Stimulated activated CD4-positive, alpha-beta T cell treated with anti-CD3 and anti-CD28 coated beads, Interleukin-15, amount 100 ng/mL, for 24 hours (primary cell): ENCODE data around the gene MACROD2.

Experiments
- DNase-seq: peaks from one replicate; pipeline ENCODE4 v3.0.0-alpha.2; 2020

The MACROD2 gene

DNA sequence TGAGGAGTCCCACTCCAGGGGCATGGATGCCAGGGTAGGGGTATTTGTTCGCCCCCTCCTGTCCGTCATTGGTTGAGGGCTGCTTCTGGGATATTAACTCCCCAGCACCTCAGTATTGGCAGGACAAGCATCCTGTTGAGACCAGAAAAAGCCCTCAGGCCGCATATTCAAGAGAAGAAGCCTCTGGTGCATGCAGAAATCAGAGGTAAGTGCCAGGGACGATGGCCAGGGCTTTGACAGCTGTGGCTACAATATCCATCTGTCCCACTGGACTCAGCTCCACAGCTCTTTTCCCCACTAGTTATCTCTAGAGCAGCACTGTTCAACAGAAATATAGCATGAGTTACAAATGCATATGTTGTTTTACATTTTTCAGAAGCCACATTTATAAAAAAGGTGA is 1926.6 kb downstream of the MACROD2 start:
- no peak for DNase-seq

DNA sequence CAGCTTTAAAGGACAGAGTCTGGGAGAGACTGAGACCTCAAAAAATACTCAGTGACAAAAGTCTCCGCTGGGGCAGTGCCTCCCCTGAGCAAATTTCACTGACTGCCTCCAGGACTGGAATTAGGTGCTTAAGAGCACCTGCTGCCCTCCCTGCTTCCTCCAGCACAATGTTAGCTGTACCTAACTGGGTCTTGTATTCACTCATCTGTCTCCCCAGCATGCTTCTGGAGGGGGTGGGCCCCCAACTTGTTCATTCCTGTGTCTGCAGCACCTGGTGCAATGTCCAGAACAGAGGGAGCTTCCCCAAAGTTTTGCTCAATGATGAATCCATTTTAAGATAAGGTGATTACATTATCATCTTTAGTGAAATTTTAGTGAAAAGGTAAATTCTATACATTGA is 1927.2 kb downstream of the MACROD2 start:
- no peak for DNase-seq

DNA sequence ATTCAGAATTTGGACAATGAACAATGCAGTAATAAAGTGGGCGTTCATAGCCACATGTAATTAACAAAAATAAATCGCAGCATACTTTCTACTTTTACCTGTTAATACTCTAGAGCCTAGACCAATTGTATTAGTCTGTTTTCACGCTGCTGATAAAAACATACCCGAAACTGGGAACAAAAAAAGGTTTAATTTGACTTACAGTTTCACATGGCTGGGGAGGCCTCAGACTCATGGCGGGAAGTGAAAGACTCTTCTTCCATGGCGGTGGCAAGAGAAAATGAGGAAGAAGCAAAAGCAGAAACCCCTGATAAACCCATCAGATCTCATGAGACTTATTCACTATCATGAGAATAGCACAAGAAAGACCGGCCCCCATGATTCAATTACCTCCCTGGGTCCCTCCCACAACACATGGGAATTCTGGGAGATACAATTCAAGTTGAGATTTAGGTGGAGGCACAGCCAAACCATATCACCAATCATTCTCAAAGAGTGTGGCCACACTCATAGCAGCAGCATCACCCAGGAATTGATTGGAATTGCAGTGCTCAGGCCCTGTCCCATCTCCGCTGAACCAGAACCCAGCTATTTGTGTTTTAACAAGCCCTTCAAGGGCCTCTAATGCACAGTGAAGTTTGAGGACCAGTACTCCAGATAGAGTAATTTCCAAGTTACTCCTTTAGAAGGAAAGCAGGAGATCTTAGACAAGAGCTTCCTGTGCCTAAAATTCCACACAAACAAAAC is 1927.9 kb downstream of the MACROD2 start:
- DNase-seq, result no peak

DNA sequence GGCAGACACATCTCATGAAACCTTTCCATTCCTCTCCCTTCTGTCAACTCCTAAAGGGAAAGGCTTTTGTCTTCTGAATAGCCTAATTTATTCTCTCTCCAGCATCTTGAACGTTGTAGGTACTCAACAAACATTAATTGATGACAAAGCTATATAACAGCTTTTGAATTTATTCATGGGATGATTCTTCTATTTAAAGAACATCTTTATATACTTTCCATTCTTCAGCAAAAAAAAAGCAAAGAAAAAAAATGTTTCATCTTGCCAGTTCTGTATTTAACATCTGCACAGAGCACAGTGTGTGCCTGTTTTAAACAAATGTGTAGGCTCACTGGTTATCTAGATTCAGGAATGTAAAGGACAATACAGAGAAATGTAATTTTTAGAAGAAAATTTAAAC is 1929.2 kb downstream of the MACROD2 start:
- DNase-seq, result no peak

DNA sequence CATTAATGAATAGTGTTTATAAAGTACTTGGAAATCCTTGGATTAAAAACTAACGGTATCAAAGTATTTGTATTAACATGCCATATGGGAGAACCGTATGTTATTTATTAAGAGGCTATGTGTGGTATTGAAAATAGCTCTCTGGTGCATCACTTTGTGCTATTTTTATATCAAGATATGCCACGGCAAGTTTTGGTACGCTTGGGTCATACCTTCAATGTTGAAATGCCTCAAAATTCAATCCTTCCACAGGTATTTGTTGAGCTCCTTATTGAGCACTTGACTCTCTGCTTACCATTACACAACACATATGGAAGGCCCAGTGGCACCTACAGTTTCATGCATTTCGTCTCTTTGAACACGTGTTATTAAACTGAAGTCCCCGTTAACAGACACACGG is 1930.1 kb downstream of the MACROD2 start:
- DNase-seq, result no peak

DNA sequence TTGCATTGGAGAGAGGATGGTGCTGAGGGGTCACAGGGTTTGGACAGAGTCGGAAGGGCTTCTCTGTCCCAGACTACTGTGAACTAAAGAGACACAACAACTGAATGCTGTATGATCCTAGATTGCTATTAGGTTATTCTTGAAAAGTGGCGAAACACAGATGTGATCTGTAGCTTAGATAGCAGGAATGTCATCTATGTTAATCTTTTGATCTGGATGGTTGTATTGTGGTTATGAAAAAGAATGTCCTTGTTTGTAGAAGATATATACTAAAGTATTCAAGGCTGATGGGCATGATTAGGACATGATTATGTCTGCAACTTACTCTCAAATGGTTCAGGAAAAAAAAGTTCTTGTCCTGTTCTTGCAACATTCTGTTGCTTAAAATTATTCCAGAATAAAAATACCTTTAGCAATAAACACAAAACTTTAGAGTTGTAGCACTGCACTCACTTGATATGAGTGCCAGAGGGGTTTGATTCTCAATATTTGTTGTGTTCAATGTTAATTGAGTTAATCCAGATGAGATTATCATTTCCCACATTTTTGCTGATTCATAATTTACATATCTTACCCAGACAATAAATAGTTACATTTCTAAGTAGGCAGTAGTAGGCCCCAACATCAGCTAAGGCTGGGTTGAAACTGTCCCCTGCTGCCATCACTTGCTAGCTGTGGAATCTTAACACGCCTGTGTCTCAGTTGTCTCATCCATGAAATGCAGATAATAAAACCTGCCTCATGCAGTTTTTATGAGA is 1932.8 kb downstream of the MACROD2 start:
- no peak for DNase-seq

DNA sequence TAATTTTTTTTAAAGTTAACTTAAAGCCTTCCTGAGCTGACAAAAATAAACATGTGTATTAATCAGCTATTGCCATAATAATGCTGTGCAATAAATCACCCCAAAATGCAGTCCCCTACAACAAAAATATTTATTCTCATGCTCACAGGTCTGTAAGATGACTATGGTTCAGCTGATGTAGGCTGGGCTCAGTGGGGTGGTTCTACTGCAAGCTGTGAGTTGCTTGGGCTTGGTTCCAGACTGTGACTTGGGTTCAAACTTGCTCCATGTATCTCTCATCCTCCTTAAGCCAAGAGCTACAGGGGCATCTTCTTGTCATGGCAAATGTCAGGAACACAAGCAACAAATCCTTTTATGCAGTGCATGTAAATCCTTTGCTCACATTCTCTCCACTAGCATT is 1933.6 kb downstream of the MACROD2 start:
- DNase-seq, result no peak

DNA sequence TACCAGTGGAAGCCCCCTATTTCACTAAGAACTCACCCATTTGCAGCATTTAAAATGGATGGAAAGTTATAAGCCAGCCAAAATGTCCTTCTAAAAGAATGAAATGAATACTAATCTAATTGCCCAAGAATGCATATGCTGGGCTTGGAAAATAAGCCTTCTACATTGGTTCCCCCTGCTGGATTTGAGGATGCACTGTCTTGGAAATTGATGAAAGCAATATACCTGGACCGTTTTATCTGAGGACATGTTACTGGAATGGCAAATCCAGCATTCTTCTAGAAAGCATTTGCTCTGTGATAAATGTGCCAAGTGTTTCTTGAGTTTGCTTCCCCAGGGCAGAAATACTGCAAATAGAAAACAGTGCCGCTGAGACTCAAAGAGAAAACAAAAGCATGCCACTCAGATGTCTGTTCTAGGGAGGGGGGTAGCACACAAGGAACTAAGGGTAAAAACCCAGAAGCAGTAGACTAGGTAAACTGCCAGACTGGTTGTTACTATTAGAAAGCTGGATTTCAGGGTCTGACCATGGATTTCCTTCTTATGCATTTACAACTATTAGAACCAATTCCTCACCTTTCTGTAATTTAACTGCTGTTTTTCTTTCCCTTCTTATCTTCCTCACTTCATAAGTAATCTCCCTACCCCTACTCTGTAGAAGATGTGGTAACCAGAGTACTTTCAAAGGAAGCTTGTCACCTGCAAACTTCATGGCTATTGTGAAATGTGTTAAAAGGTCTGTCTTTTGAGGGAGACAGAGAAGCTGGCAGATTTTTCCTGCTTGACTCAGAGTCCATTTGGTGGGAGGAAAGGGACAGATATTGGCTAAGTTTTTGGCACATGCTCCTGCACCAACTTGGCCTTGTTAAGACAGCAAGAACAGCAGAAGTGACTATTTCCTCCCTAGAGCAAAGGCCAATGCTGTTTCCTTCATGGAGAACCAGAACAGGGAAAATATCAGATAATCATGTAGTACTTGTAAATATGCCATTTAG is 1935.3 kb downstream of the MACROD2 start:
- DNase-seq, result no peak

DNA sequence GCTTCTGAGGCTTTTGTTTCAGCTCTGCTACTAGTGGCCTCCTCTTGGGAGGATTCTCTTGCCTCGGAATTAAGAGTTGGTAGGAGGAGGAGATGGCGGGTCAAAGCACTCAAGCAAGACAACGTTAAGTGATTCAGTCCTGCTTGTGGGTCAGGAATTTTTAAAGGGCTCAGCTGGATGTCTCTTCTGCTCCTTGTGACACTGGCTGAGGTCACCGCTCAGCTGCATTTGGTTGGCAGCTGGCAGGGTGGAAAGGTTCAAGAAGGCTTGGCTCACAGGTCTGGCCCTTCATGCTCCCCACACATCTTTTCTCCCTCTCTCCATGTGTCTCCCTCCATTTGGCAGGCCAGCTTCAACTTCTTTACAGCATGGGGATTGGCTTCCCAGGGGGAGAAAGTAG is 1936.6 kb downstream of the MACROD2 start:
- DNase-seq, result no peak

DNA sequence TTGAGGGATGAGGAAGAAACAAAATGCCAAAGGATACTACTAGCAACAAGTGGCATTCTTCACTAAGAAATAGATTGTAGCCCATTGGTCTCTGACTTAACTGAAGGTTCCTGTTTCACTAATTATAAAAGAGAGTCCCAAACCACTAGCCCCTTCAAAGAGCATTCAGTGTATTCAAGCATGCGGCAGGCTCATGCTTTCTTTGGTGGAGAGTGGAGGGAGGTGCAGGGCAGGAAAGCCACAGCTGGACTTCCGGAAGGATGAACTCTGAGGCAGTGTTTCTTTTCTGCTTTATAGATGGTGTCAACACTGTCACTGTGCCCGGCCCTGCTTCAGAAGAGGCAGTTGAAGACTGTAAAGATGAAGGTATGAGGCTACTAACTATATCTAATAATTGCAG is 1941.9 kb downstream of the MACROD2 start:
- DNase-seq, result no peak

DNA sequence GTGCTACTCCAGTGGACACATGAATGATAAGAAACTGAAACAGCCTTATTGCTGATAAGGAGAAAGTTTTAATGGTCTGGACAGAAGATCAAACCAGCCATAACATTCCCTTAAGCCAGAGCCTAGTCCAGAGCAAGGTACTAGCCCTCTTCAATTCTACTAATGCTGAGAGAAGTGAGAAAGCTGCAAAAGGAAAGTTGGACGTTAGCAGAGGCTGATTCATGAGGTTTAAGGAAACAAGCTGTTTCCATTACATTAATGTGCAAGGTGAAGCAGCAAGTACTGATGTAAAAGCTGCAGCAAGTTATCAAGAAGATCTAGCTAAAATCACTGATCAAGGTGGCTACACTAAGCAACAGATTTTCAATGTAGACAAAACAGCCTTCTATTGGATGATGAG is 1943.5 kb downstream of the MACROD2 start:
- DNase-seq, result no peak

DNA sequence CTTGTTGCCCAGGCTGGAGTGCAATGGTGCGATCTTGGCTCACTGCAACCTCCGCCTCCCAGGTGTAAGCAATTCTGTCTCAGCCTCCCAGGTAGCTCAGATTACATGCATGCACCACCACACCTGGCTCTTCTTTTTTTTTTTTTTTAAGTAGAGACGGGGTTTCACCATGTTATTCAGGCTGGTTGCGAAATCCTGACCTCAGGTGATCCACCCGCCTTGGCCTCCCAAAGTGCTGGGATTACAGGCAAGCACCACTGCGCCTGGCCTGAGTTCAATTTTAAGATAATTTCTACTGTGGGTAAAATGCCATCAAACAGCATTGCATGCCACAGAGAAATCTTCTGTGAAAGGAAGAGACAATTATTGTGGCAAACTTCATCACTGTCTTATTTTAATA is 1944.8 kb downstream of the MACROD2 start:
- no peak for DNase-seq

DNA sequence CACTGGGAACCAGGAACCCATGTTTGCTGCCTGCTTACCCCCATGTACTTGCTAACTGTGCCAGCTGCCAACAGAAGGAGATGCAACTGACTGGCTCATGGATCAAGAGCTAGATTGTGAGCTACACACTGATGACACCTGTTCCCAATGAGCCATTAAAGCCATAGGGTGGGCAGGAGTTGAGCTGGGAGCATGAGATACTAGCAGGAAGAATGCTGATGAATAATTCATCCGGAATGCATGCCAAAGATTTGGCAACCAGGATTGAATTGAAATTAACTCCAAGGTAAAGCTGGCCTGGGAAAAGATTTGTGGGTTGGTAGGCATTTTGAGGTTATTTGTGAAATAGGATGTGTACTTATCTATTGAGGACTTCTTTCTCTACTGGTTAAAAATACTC is 1946.8 kb downstream of the MACROD2 start:
- DNase-seq, result no peak

DNA sequence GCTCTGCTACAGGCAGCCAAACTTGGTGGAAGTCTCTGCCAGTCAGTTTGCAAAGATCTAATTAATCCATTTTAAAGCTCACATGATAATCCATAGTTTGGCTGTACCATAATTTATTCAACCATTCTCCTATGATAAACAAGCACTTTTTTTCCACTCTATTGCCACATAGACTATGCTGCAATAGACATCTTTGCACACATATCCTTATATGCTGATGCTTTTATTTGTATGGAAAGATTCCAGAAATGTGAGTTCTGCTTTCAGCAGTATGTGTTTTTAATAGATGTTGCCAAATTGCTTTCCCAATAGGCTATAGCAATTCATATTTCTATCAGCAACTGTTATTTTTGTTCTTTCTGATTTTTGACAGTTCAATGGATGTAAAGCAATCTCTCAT is 1950.0 kb downstream of the MACROD2 start:
- DNase-seq, result no peak

DNA sequence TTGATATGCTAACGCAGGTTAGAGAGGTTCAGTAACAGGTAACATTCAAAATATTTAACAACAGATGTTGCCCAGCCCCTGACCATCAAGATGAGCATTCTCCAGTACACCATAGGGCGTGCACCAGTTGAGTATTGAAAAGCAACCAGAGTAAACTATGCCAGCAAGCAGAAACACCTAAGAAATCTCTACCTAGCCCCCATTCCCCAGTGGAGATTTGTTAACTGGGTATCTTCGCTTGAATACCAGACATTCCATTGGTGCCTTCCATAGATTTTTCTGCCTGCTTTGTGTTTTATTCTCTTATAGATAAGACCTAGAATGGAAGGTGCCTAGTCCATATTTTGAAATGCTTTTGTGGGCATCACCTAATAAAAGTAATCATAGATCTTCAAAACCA is 1954.1 kb downstream of the MACROD2 start:
- DNase-seq, result no peak

DNA sequence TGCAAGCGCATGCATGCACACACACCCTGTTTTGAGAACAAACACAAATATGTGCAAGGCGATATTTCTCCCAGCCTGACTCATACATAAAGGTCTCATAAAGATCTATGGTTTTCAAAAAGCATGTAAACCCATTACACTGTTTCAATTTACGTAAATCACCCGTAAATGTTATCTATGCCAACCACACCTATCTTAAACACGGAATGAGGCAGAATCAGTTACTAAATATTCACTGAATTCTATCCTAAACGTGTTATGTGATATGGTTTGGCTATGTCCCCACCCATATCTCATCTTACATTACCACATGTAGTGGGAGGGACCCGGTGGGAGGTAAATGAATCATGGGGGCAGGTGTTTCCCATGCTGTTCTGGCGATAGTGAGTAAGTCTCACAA is 1956.3 kb downstream of the MACROD2 start:
- no peak for DNase-seq

DNA sequence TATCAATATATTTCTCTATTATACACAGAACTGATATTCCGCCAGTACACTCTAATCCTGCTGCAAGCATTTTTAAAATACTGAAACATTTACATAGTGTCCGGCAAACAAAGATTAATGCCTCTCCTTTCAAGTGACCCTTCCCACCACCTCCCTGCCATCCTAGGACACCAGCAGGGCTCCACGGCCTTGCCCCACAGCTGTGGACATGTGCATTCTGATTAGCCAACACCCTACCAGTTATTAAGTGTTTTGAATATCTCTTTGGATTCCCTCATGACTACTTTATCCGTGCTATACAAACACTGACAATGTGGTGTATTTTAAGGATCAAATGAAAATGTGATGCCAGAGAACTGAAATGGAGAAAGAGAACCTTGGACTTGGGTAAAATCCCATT is 1962.8 kb downstream of the MACROD2 start:
- DNase-seq, result no peak

DNA sequence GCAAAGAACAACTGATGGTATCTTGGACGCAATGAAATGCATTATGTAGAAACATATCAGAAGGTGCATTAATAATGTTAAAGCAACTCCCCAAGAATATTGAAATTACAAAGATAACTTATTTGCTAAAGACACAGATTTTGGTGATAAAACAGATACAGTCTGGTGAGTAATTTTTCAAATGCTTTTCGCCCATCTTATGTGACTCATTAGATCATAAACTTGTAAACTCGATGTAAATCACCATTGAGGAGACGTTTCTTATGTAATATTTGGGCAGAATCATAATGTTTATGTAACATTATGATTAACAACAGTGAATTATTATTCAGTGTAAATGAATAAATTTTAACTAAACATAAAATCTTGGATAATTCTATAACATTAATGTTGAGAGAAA is 1969.8 kb downstream of the MACROD2 start:
- no peak for DNase-seq

DNA sequence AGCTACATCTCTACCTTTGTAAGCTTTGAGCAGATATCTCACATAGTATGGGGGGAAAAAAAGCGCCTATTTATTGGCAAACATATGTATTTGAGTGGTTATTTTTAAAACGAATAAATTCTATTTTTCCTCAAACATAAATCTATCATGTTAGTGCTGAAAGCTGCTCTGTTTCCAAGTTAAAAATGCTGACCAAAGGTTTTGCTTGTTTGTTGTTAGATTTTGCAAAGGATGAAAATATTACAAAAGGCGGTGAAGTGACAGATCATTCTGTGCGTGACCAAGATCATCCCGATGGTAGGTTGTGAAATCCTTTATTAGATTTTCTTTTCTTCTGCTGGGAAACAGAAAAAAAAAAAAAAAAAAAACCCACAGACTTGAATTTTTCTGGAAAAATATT is 1972.0 kb downstream of the MACROD2 start:
- DNase-seq, result no peak

DNA sequence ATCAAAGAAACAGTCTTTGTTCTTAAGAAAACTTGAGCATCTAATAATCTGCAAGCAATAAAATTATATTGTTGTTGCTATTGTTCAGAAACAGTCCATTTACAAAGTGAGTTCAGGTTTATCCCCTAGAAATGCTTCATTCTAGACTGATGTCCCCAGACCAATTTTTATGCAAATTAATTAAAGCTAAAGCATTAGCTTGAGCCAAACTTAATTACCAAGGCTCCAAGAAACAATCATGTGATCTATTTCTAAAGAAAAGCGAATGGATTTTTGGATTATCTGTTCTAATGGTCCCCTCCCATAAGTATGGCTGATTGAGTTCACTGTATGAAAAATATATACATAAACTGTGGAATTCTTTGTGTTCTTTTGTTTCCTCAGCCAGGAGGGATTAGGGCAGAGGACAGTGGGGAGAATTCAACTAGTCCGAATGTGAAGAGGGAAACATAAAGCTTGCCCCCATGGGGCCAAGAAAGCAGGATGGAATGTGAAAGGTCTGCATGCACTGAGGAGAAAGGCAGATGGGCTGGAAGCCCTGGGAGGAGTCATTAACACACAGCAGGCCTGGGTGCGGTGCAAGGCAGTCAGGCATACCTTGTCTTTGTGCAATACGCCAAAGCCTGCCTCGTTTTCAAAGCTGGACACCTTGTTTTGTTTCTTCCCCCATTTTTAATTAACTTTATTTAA is 1980.9 kb downstream of the MACROD2 start:
- DNase-seq, result no peak

DNA sequence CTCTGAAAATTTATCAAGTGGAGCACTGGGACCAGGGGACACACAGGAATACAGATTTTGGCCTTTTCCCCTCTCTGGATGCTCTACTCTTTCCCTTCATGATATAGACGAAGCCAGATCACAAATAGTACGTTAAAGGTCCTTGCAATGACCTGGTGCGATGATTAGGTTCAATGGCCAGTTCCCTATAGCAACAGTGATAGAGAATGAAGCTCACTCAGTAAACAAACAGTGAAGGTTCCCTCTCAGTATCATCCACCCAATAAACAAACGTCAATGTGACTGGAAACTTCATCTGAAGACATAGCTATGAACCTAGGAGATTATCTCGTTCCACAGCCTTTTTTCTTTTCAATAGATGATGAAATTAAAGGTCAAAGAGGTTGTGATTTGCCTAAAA is 1981.7 kb downstream of the MACROD2 start:
- DNase-seq, result no peak

DNA sequence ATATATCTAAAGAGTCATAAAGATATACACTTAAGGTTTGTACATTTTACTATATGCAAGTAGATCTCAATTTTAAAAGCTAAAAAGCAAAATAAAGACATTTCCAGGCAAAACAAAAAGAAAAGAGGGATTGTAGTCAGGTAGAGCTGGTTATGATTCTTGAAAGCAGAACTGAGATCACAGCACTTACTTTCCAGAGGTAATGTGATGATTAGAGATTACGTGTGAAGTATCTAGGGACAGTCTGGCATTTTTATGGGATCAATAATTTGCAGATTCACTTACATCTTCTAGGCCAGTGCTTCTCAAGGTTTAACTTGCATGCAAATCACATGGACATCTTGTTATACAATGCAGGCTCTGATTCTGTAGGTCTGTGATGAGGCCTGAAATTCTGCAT is 1982.4 kb downstream of the MACROD2 start:
- no peak for DNase-seq
